Neural progenitor cell (in vitro differentiated cells): ENCODE results near the gene MPEG1. TPM values are rescaled to one million over a fixed set of nuclear protein-coding genes. Genes with fewer than 3 reads are reported as not detected.

ENCODE experiments used
- DNase-seq: peaks from one replicate; pipeline ENCODE4 v3.0.0-alpha.2; 2016; ENCODE audit warnings: low spot score
- H2AFZ ChIP-seq: fragments of 200-600 bp; sonication (generic); replicated peaks from 2 replicates; pipeline ENCODE4 v1.6.1; 2016; ENCODE audit warnings: antibody characterized with exemption
- H3F3A ChIP-seq: fragments of 200-600 bp; sonication (generic); 2 replicates; pipeline ENCODE4 v1.6.1; 2016; ENCODE audit warnings: antibody characterized with exemption, low read depth
- H3K27ac ChIP-seq: fragments of 200-600 bp; sonication (generic); 2 replicates; pipeline ENCODE4 v1.5.1; 2016; ENCODE audit warnings: mild to moderate bottlenecking
- H3K27me3 ChIP-seq: fragments of 200-600 bp; sonication (generic); 2 replicates; pipeline ENCODE4 v1.6.1; 2016; ENCODE audit warnings: mild to moderate bottlenecking, moderate library complexity
- H3K36me3 ChIP-seq: fragments of 200-600 bp; sonication (generic); 2 replicates; pipeline ENCODE4 v1.5.1; 2016
- H3K4me1 ChIP-seq: fragments of 200-600 bp; sonication (generic); 2 replicates; pipeline ENCODE4 v1.6.1; 2016; ENCODE audit warnings: mixed run types
- H3K4me2 ChIP-seq: fragments of 200-600 bp; sonication (generic); 2 replicates; pipeline ENCODE4 v1.6.1; 2016
- H3K4me3 ChIP-seq: fragments of 200-600 bp; sonication (generic); 2 replicates; pipeline ENCODE4 v1.5.1; 2016
- H3K79me2 ChIP-seq: fragments of 200-600 bp; sonication (generic); 2 replicates; pipeline ENCODE4 v1.6.1; 2016; ENCODE audit warnings: low read depth
- H3K9ac ChIP-seq: fragments of 200-600 bp; sonication (generic); 2 replicates; pipeline ENCODE4 v1.6.1; 2016
- H3K9me3 ChIP-seq: fragments of 200-600 bp; sonication (generic); 2 replicates; pipeline ENCODE4 v1.5.1; 2016; ENCODE audit warnings: low read depth
- H4K20me1 ChIP-seq: fragments of 200-600 bp; sonication (generic); 2 replicates; pipeline ENCODE4 v1.6.1; 2016; ENCODE audit warnings: low read depth
- H3K27ac Mint-ChIP-seq: 3 replicates; pipeline ENCODE4 v1.8.0; 2021; ENCODE audit warnings: mixed read lengths
- H3K27me3 Mint-ChIP-seq: 2 replicates; pipeline ENCODE4 v1.8.0; 2022; ENCODE audit warnings: low read depth, mild to moderate bottlenecking, inconsistent platforms, moderate library complexity, mixed read lengths; ENCODE audit not compliant: insufficient read depth
- H3K36me3 Mint-ChIP-seq: 3 replicates; pipeline ENCODE4 v1.8.0; 2021; ENCODE audit warnings: mixed read lengths
- H3K4me1 Mint-ChIP-seq: 3 replicates; pipeline ENCODE4 v1.8.0; 2021; ENCODE audit warnings: mixed read lengths
- H3K4me3 Mint-ChIP-seq: 3 replicates; pipeline ENCODE4 v1.8.0; 2021; ENCODE audit warnings: mild to moderate bottlenecking, moderate library complexity, mixed read lengths
- H3K9me3 Mint-ChIP-seq: 3 replicates; pipeline ENCODE4 v1.8.0; 2020; ENCODE audit warnings: mixed read lengths
- EZH2 ChIP-seq: fragments of 200-600 bp; sonication (generic); IDR thresholded peaks from 2 replicates; pipeline ENCODE4 v1.6.1; 2017; ENCODE audit warnings: antibody characterized with exemption, mild to moderate bottlenecking, moderate library complexity
- EZH2phosphoT487 ChIP-seq: fragments of 200-600 bp; sonication (generic); IDR thresholded peaks from 2 replicates; pipeline ENCODE4 v1.6.1; 2017; ENCODE audit warnings: antibody characterized with exemption
- total RNA-seq: library from RNA; depleted of rRNA; stranded (reverse); fragments of >200 nt; gene quantifications from 2 replicates; pipeline ENCODE4 v1.2.3, GENCODE V29; 2015; ENCODE audit warnings: low replicate concordance
- TF ChIP-seq, protein P1 (sequence below): fragments of 200-600 bp; sonication (generic); IDR thresholded peaks from 2 replicates; pipeline ENCODE4 v1.5.1; 2017; ENCODE audit warnings: antibody characterized with exemption, mild to moderate bottlenecking

MPEG1 gene
- total RNA-seq, 1 donor from 2014 or later: not detected

DNA sequence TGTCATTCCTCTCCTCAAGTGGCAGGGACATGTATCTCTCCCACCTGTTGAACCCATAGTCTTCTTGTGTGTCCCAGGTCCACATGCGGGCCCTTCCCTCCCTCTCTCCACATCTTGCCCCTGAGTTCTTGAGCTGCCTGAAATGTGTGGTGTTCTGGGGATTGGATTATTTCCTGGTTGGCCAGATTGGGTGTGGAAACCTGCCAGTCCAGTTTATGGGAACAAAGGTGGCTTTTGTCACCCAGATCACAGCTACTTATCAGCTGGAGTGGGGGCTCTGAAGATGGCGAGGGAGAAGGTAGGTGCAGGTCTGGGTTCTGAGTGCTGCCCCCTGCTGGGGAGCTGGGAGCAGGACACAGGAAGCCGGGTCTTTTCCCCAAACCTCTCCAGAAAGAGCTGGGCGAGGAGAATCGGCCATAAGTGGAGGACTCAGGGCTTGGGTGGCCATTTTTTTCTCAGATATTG lies 26.6 kb downstream of the MPEG1 start:
- Histone ChIP-seq H3K79me2 (peaks cover 72% of the 10 kb centered on the region), H3K4me3 (no peak overlapping the region), H3K27ac (no peak overlapping the region), H2AFZ (no peak overlapping the region), H3K4me1 (peaks cover 27% of the 10 kb centered on the region), H4K20me1 (peaks cover 76% of the 10 kb centered on the region), H3K36me3 (no peaks in the 10 kb centered on the region), H3K27me3 (no peaks in the 10 kb centered on the region), H3K9me3 (no peaks in the 10 kb centered on the region), H3K9ac (no peak overlapping the region), H3K4me2 (no peak overlapping the region), H3F3A (peaks cover 4% of the 10 kb centered on the region)
- no peak for TF ChIP-seq EZH2phosphoT487
- TF ChIP-seq EZH2: no peak
- TF ChIP-seq, protein P1, sequence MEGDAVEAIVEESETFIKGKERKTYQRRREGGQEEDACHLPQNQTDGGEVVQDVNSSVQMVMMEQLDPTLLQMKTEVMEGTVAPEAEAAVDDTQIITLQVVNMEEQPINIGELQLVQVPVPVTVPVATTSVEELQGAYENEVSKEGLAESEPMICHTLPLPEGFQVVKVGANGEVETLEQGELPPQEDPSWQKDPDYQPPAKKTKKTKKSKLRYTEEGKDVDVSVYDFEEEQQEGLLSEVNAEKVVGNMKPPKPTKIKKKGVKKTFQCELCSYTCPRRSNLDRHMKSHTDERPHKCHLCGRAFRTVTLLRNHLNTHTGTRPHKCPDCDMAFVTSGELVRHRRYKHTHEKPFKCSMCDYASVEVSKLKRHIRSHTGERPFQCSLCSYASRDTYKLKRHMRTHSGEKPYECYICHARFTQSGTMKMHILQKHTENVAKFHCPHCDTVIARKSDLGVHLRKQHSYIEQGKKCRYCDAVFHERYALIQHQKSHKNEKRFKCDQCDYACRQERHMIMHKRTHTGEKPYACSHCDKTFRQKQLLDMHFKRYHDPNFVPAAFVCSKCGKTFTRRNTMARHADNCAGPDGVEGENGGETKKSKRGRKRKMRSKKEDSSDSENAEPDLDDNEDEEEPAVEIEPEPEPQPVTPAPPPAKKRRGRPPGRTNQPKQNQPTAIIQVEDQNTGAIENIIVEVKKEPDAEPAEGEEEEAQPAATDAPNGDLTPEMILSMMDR: peak; percentile 79
- Mint-ChIP-seq H3K27ac (peak overlapping the region; percentile 98), H3K27me3 (peaks cover 8% of the 10 kb centered on the region), H3K4me3 (peak overlapping the region; percentile 76), H3K36me3 (peaks cover 69% of the 10 kb centered on the region), H3K4me1 (peaks cover 70% of the 10 kb centered on the region), H3K9me3 (no peaks in the 10 kb centered on the region)
- peak; percentile 62 for DNase-seq

GRCh38 chr11:59185386-59185945 lies 27.3 kb downstream of the MPEG1 start:
- H3F3A ChIP-seq: peaks cover 8% of the 10 kb centered on the region
- H3K27ac ChIP-seq: no peak overlapping the region
- H3K4me3 ChIP-seq: no peak overlapping the region
- H3K36me3 ChIP-seq: no peaks in the 10 kb centered on the region
- peaks cover 8% of the 10 kb centered on the region for H3K27me3 Mint-ChIP-seq
- peak overlapping the region; percentile 62 for H3K4me2 ChIP-seq
- H3K4me3 Mint-ChIP-seq: peak overlapping the region; percentile 69
- no peaks in the 10 kb centered on the region for H3K9me3 Mint-ChIP-seq
- H3K4me1 ChIP-seq: peaks cover 34% of the 10 kb centered on the region
- peak overlapping the region; percentile 98 for H3K27ac Mint-ChIP-seq
- H4K20me1 ChIP-seq: peaks cover 83% of the 10 kb centered on the region
- no peaks in the 10 kb centered on the region for H3K9me3 ChIP-seq
- H2AFZ ChIP-seq: no peak overlapping the region
- H3K27me3 ChIP-seq: no peaks in the 10 kb centered on the region
- no peak overlapping the region for H3K9ac ChIP-seq
- H3K79me2 ChIP-seq: peaks cover 79% of the 10 kb centered on the region
- DNase-seq: no peak
- peaks cover 76% of the 10 kb centered on the region for H3K4me1 Mint-ChIP-seq
- peaks cover 66% of the 10 kb centered on the region for H3K36me3 Mint-ChIP-seq
- TF ChIP-seq EZH2 (no peak), EZH2phosphoT487 (no peak)
- TF ChIP-seq, protein P1: no peak

GRCh38 chr11:59184691-59185339 lies 27.9 kb downstream of the MPEG1 start:
- no peak overlapping the region for H2AFZ ChIP-seq
- peaks cover 15% of the 10 kb centered on the region for H3F3A ChIP-seq
- no peak for DNase-seq
- H3K27me3 ChIP-seq: no peaks in the 10 kb centered on the region
- peaks cover 89% of the 10 kb centered on the region for H4K20me1 ChIP-seq
- no peaks in the 10 kb centered on the region for H3K36me3 ChIP-seq
- peaks cover 85% of the 10 kb centered on the region for H3K79me2 ChIP-seq
- Mint-ChIP-seq H3K27me3 (peaks cover 11% of the 10 kb centered on the region), H3K4me3 (peak overlapping the region; percentile 69), H3K4me1 (peaks cover 83% of the 10 kb centered on the region), H3K27ac (peak overlapping the region; percentile 98), H3K9me3 (peaks cover under 1% of the 10 kb centered on the region), H3K36me3 (peaks cover 61% of the 10 kb centered on the region)
- no peak overlapping the region for H3K4me3 ChIP-seq
- peaks cover 40% of the 10 kb centered on the region for H3K4me1 ChIP-seq
- H3K9me3 ChIP-seq: no peaks in the 10 kb centered on the region
- H3K4me2 ChIP-seq: peak overlapping the region; percentile 62
- TF ChIP-seq EZH2phosphoT487 (no peak), EZH2 (no peak)
- TF ChIP-seq, protein P1: no peak
- no peak overlapping the region for H3K9ac ChIP-seq
- peak overlapping the region; percentile 46 for H3K27ac ChIP-seq
